HG03432 (cell line): ENCODE results near the gene GALR2.
"Not testable (repeated sequence)": the region's sequence is repeated elsewhere in the genome, so short reads cannot be mapped to it uniquely, and the experiment has no call there.

ENCODE experiments used
- ATAC-seq: cut with Tn5 transposase; IDR thresholded peaks from one replicate; pipeline ENCODE4 v1.9.1; 2021; ENCODE audit warnings: mild to moderate bottlenecking, moderate library complexity; ENCODE audit not compliant: unreplicated experiment

Gene GALR2, protein sequence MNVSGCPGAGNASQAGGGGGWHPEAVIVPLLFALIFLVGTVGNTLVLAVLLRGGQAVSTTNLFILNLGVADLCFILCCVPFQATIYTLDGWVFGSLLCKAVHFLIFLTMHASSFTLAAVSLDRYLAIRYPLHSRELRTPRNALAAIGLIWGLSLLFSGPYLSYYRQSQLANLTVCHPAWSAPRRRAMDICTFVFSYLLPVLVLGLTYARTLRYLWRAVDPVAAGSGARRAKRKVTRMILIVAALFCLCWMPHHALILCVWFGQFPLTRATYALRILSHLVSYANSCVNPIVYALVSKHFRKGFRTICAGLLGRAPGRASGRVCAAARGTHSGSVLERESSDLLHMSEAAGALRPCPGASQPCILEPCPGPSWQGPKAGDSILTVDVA

DNA sequence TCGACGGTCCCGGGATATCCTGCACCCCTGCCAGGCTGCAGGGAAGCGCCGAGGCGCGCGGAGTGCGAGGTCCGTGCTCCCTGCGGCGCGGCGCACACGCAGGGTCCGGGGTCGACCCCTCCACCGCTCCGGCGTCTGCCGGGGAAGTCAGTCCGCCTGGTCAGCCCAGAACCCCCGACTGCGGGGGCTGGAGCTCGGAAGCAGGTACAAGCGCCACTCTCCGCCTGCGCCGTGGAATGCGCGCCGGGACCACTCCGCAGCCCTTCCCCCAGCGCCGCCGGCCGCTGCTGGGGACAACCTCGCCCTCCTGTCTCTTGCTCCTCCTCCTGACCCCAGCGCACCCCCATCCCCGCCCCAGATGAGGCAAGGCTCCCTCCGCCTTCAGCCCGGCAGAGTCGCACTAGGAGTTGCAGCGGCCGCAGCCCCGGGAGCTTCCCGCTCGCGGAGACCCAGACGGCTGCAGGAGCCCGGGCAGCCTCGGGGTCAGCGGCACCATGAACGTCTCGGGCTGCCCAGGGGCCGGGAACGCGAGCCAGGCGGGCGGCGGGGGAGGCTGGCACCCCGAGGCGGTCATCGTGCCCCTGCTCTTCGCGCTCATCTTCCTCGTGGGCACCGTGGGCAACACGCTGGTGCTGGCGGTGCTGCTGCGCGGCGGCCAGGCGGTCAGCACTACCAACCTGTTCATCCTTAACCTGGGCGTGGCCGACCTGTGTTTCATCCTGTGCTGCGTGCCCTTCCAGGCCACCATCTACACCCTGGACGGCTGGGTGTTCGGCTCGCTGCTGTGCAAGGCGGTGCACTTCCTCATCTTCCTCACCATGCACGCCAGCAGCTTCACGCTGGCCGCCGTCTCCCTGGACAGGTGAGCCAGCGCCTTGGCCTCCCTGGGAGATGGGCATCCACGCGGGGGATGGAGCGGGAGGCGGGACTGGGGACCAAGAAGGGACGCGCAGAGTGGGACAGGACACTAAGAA lies at the start of gene GALR2:
GALR2 (plus strand) TSS at position 392 of the 974 bp plus-strand sequence; CDS start at position 495, 103 bp downstream.
- no peak for ATAC-seq

DNA sequence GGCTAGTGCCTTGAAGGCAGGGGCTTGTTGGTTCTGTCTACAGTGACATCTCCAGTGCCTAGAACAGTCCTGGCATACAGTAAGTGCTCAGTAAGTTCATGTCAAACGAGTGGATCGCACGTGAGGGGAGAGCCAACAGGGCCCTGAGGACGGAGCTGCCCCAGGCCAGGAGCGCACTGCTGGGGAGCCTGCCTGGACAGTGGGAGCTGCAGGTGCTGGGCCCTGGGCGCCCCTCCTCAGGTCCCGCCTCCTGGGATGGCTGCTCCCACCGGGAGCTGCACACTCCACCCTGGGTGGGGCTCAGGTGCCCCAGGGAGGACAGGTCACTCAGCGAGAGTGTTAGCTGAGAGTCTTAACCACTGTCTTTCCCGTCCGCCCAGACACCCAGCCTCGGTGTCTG lies 49.3 kb upstream of the GALR2 start:
- ATAC-seq, result no peak

DNA sequence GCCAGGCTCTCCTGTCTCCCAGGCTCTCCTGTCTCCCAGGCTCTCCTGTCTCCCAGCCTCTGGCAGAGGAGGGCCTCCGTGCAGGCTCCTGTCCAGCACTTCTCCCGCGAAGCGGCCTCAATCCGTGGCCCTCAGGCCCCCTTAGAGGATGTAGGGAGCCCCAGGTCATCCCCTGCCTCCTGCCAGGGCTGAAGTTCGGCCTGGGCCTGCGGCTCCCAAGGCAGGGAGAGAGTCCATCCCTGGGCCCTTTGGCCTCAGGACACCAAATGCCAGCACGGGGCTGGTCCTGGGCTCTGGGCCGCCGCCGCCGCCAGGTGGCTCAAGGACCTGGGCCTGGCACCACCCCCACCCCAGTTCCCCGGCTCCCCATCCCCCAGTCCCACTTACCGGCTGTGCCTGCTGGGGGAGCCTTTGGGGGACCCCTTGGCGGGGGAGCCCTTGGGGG lies 47.8 kb upstream of the GALR2 start:
- ATAC-seq, result no peak

DNA sequence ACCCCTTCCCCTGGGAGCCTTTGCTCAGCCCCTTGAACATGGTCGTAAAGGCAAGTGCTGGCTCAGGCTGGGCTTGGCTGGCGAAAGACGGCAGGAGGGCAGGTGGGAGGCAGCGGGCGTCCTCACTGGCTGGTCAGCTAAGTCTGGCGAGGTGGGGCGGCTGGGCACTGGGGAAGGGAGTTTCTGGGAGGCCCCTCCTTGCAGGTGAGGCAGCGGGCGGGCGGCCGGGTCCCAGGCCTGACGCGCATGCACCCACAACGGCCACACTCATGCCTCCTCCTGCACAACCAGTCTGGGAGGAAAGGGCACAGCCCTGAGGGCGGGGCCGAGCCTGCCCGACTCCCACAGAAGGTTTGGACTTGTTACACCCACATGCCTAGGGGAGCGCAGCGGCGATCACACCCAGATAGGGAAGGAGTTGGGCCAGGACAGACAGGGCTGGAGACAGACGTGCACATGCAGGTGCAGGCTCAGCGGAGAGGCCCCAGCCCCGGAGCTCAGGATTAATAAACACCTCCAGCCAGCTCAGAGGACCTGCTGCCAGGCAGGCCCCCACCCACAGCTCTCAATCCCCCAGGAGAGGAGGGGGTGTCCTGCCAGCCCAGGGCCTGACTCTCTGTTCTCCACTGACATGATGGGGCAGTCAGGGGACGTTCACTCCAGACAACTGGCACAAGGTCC lies 47.3 kb upstream of the GALR2 start, which contains the start of gene EVPL:
EVPL (minus strand) TSS at position 148 of the 681 bp plus-strand sequence; CDS start at position 40, 108 bp downstream.
- no peak for ATAC-seq

DNA sequence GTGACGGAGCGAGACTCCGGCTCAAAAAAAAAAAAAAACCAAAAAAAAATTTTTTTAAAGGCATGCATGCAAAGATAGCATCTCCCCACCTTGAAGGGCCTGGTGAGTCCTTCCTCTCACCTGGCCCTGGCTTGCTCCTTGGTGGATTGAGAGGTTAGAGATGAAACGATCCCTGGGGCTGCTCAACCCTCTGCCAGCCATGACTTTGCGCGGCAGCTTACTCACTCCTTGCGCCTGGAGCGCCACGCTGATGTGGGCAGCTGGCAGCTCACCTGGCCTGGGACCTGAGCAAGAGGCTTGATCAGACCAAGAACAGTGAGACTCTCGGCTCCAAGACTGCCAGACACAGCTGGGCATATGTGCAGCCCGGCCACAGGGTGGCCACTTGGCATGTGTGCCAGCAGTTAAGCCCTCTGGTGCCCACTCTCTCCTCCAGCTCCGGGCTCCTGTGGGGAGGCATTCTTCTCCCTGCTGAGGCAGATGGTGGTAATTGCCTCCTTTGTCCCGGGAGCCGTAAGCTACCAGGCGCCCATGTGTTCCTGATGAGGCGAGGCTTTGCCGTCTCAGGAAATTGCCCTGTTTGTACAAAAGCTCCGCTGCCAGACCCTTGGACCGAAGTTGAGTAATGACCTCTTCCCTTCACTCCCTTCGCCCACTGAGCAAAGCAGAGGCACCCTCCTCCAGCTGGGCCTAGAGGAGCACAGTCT lies 42.4 kb upstream of the GALR2 start:
- no peak for ATAC-seq

DNA sequence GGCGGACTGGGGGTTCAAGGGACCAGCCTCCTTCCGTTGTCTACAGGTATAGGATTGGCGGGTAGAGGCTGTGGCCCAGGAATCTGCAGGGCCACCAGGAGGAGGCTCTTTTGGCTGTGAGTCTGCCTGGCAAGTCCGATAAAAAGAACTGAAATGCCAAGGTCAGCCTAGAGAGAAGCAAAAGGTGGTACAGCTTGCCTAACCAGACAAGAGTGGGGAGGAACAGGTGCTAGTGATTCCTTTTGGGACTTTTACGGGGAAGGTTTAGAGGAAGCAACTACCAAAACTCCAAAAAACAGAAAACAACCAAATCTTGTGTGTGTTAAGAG lies 41.8 kb upstream of the GALR2 start:
- no peak for ATAC-seq

DNA sequence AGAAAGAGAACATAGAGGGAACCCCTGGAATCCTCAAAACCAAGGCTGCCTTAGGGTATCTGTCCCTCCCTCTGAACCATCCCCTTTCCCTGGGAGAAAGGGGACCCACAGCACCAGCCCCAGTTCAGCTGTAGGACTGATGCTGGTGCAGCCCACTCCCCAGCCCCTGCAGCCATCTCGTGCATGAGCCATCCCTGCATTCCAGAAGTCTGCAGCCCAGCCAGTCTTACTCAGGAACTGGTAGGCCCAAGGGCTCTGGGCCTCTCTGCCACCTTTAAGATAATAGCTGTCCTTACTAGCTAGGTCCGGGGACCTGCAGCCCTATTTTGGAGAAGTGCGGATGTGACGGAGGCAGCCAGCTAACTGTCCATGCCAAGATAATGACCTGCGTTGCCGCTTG lies 41.4 kb upstream of the GALR2 start:
- no peak for ATAC-seq

DNA sequence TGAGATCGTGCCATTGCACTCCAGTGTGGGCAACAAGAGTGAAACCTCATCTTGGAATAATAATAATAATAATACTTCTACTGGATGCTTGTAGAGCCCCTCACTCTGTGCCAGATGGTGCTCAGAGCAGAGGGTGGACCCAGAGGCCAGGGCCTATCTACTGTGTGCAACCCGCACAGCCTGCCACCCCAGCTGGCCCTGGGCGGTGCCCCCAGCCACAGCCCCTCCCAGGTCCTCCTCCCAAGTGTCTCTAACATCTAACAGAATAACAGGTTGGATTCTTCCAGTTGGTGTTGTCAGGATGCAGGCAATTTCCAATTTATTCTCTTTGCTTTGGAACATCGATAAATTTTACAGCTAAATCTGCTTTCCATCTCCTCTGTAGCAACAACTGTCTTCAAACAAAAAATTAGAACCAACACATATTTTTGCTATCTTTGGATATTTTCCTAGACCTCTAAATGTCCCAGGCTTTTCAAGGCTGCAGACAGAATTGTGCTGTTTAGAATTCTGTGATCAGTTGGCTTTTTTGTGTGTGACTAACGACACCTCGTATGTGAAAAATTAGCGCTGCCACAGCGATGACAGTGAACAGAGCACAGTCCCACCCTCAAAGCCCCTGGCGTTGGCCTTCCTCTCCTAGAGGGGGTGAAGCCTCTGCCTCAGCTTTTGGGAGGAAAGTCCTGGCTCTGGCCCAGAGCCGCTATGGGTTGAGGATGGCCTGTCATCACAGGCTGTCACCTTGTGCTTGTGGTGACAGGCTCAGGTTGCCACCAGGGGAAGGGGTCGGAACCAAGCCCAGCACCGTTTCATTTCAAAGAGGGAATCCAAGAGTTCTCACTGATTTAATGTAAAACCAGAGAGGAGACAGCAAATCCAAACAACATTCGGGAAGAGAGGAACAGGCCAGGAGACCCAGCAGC lies 39.9 kb upstream of the GALR2 start:
- ATAC-seq, result no peak

DNA sequence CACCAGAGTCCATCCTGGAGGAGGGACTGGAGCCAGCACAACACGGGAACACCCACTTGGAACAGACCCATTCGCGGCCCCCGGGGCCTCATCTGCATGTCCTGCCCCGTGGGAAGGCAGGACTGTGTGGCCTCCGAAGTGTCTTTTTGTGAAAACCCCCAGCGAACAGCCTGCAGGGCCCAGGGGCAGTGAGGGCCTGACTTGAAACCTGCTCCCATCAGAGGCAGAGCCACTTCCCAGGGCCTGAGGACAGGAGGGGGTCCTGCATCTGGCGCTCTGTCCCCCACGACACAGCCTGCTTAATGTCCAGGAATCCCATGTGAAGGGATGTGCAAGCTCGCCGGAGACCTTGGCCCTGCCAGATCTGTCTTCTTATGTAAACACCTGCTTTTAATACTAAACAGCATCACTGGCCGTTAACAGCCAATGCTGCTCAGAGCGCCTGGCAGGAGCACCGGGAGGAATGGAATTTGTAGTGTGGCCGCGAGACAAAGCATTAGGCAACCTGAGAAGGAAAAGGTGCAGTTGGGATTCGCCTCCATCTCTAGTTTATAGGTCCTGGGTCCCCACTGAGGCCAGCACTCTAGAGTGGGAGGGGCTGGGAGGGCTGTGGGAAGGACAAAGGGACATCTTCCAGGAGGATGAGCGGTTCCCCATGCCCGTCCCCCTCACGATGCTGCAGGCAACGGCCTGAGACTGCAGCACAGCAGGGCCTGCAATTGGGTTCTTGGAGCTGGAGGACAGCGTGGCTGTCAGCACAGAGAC lies 37.9 kb upstream of the GALR2 start:
- ATAC-seq, result no peak

DNA sequence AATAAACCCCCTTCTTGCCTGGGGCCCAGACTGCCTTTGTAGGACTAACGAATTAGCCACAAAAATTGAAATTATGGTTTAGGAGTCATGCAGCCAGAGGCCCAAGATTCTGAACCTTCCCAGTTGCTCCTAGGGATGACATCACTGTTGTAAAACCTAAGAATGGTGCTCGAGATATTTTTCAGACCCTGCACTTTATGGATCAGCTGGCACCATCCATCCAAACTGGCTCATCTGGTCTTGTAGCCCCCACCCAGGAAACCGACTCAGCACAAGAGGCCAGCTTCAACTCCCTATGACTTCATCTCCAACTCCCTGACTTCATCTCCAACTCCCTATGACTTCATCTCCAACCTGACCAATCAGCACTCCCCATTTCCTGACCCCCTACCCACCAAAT lies 36.5 kb upstream of the GALR2 start:
- no peak for ATAC-seq

DNA sequence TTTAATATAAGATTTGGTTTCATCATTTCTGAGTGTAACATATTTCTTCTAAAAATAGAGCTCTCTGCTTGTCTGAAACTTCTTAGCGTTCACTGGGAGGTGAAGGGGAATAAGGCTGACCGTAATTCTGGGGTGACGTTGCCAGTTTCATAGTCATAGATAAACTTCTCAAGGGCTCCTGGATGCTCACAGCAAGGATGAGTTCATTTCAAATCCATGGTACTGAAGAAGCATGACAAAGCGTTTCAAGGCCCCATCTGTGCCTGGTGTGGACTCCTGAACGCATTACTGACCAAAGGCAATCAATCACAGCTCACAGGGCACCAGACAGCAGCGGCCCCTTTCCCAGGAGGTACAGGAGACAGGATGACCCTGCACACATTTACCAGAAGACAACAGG lies 35.5 kb upstream of the GALR2 start:
- no peak for ATAC-seq

DNA sequence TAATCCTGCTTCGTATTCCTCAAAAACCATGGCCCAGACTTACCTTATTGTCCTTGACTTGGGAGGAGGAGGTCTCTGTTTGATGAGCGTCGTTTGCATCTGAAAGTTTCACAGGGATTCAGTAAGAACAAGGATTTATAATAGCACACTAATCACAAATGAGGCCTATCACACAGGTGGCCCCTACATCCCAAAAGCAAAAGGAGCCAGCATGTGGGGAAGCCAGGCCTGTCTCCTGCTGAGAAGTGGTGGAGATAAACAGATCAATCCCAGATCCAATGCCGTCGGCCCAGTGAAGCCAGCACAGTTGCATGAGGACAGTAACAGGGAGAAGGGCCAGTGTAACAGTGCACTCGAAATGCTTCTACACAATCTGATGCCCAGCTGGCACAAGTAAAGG lies 34.2 kb upstream of the GALR2 start:
- ATAC-seq, result no peak

DNA sequence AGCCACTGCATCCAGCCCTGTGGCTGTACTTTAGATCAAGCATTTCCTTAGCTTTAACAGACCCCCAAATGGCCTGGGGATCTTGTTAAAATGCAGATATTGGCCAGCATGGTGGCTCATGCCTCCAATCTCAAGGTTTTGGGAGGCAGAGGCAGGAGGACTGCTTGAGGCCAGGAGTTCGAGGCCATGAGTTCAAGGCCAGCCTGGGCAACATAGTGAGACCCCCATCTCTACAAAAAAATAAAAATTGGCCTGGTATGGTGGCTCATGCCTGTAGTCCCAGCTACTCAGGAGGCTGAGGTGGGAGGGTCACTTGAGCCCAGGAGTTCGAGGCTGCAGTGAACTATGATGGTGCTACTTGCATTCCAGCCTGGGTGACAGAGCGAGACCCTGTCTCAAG lies 31.7 kb upstream of the GALR2 start:
- ATAC-seq, result not testable (repeated sequence)

DNA sequence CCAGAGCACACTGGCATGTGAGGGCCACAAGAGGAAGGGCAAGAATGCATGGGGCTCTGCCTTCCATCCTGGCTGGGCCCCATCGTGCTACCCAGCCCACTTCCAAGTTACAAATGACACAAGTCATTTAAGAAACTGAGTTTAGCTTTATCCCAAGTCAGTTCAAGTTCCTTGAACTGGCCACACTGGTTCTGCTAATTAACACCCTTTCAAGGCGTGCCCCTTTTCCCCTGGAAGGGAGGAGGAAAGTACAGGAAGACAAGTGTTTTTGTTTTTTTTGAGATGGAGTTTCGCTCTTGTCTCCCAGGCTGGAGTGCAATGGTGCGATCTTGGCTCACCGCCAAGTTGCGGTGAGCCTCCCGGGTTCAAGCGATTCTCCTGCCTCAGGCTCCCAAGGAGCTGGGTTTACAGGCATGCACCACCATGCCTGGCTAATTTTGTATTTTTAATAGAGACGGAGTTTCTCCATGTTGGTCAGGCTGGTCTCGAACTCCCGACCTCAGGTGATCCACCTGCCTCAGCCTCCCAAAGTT lies 30.0 kb upstream of the GALR2 start:
- not testable (repeated sequence) for ATAC-seq

DNA sequence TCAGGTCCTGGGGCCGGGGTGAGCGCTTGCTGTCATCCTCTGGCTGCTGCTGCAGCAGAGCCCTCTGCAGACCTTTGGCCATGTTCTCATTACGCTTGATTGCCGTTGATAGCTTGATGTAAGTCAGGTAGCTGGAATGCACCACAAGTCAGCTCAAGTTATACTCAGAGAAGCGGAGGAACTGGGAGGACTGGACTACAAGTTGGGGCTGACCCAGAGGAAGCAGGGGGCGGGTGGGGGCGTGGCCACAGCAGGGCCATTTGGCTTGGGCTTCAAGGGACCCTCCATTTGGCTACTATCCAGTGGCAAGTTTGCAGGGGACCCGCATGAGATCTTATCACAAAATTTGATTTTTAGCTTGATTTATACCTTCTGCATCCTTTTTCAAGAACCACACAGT lies 28.5 kb upstream of the GALR2 start:
- ATAC-seq, result no peak

DNA sequence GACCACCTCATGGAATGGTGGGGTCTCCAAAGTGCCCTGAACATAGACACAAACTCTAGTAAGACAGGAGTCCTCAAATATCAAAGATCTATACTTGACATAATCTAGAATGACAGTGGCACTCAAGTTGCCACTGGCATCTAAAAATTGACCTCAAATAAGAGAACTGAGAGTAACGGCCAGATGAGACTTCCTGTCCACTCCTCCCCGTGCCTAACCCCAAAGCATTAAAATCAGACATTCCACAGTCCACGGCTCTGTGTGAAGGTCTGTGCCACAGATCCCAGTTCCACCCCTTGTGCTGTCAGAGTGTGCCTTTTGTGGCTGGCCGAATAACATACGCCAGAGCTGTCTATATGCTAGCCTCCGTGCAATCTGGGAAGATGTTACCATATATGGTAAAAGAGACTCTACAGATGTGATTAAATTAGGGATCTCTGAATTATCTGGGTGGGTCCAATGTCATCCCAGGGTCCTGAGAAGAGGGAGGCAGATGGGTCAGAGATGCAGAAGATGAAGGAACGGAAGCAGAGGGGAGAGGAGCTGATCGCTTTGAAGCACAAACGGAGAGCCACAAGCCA lies 26.5 kb upstream of the GALR2 start:
- ATAC-seq, result no peak

DNA sequence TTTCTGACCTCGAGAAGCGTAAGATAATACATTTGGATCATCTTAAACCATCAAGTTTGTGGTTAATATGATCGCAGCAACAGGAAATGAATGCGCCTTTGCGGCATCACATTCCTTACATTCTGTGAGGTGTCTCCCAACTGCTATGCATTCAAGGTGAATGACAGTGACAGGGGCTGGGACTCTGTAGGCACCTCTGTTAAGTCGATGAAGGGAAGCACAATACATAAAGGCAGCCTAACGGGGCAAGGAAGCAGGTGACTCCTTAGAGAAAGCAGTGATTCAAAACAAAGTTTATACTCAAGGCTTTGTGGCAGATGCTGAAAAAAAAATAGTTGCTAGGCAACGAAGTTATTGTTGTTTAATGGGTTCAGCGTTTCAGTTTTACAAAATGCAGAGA lies 25.9 kb upstream of the GALR2 start:
- no peak for ATAC-seq

DNA sequence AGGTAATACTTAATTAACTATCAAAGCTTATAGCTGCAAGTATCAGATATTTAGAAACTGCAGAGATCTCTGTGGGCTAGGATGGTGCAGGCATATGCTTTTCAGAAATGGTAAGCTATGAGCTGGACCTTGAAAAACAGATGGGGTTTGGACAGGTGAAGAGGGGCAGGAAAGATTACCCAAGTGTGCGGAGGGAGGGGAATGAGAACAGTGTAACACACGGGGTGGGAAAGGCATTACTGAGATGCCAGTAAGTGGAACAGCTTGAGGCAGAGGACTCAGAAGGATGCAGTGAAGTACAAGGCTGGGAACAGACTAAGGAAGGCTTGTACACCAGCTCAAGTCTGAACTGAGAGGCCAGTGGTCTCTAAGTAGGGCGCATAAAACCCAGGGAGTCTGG lies 25.3 kb upstream of the GALR2 start:
- ATAC-seq, result no peak
